ENCODE results near the gene ADARB2. TPM values are rescaled to one million over a fixed set of nuclear protein-coding genes. Genes with fewer than 3 reads are reported as not detected.

ADARB2 gene
- total RNA-seq, 4 donors from 2014 or later: 2.3 to 3.7 (median 2.6) TPM

DNA sequence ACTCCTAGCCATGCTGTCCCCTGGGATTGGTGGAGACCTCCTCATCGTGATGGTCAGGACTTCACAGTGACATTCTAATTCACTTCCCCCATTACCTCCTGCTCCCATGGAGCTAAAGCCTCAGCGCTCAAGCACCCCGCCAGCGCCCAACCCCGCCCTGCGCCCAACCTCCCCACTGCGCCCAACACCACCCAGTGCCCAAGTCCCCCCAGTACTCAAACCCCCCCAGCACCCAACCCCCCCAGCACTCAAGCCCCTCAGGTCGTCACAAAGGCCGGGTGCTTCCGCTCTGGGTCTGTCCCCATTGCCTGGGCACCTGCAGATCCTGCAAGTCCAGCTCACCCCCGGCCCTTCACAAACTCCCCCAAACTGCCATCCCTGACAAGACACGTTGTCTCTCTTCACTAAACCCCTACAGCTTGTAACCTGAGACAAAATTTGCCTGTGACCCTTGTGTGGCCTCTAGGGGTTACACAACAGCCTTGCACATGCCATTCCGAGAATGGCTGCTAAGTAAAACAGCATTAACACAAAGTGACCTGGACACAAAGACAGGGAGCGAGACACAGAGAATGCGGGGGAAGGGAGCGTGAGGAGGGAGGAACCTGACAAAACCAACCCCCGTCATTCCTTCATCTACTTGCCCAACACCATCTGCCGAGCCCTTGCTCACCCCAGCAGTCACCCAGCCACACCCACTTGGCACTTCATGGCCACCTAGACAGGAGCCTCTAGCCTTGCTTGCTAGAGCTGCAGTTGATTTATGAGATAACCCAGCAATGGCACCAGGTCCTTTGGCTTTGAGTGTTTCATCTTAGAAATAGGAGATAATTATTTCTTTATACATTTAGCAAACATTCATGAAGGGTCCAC, 107.8 kb downstream of the ADARB2 start:
- TF ChIP-seq POLR2A (IDR thresholded peaks at IDR 0.05; ENCODE audit: low read depth) (no peak), EP300 (IDR thresholded peaks at IDR 0.05) (no peak), POLR2AphosphoS5 (IDR thresholded peaks at IDR 0.05) (no peak)
- TF ChIP-seq, protein P1, sequence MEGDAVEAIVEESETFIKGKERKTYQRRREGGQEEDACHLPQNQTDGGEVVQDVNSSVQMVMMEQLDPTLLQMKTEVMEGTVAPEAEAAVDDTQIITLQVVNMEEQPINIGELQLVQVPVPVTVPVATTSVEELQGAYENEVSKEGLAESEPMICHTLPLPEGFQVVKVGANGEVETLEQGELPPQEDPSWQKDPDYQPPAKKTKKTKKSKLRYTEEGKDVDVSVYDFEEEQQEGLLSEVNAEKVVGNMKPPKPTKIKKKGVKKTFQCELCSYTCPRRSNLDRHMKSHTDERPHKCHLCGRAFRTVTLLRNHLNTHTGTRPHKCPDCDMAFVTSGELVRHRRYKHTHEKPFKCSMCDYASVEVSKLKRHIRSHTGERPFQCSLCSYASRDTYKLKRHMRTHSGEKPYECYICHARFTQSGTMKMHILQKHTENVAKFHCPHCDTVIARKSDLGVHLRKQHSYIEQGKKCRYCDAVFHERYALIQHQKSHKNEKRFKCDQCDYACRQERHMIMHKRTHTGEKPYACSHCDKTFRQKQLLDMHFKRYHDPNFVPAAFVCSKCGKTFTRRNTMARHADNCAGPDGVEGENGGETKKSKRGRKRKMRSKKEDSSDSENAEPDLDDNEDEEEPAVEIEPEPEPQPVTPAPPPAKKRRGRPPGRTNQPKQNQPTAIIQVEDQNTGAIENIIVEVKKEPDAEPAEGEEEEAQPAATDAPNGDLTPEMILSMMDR (IDR thresholded peaks at IDR 0.05): no peak
- intact Hi-C loops (cut with DNase I): no loop called here
- no peak overlapping the region for H3K4me3 ChIP-seq
- no peak overlapping the region for H3K27ac ChIP-seq (replicated peaks in 1 of 4)
- WGBS: 64% methylated on average over 16 of the region's 18 CpGs
- DNase-seq (ENCODE audit: extremely low spot score): no peak
- H3K4me1 ChIP-seq: no peaks in the 10 kb centered on the region
- H3K27me3 ChIP-seq: peaks cover 0 to 43% (median 0%) of the 10 kb centered on the region in 4 donors
- H3K36me3 ChIP-seq: no peaks in the 10 kb centered on the region
- H3K9me3 ChIP-seq: peaks cover 0 to 8% (median 6%) of the 10 kb centered on the region in 4 donors

DNA sequence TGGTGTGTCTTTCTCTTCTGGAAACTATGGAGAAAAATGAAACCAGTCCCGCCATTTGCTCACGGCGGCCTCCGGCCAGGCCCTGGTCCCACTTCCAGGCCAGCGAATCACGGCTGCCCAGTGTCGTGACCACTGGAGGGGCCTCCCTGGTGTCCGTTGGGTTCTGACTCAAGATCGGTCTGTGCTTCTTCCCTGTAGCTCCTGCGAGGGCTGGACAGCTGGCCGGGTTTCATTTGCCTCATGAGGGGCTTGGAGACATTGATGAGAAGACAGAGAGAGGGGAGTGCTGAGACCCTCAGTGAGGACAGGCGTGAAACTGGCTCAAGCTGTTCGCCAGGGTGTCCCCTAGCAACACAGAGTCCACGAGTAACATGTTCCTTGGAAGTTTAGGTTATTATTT, 108.6 kb downstream of the ADARB2 start:
- intact Hi-C loops (cut with DNase I): no loop called here
- Histone ChIP-seq H3K27me3 (peaks cover 0 to 35% (median 0%) of the 10 kb centered on the region in 4 donors), H3K36me3 (no peaks in the 10 kb centered on the region), H3K4me1 (no peaks in the 10 kb centered on the region), H3K9me3 (peaks cover 0 to 8% (median 6%) of the 10 kb centered on the region in 4 donors), H3K27ac (replicated peaks in 1 of 4) (no peak overlapping the region), H3K4me3 (no peak overlapping the region)
- DNase-seq (ENCODE audit: extremely low spot score): no peak
- 75% methylated on average over 9 of the region's 14 CpGs for WGBS
- TF ChIP-seq POLR2AphosphoS5 (IDR thresholded peaks at IDR 0.05) (no peak), EP300 (IDR thresholded peaks at IDR 0.05) (no peak), POLR2A (IDR thresholded peaks at IDR 0.05; ENCODE audit: low read depth) (no peak)
- TF ChIP-seq, protein P1 (IDR thresholded peaks at IDR 0.05): no peak

DNA sequence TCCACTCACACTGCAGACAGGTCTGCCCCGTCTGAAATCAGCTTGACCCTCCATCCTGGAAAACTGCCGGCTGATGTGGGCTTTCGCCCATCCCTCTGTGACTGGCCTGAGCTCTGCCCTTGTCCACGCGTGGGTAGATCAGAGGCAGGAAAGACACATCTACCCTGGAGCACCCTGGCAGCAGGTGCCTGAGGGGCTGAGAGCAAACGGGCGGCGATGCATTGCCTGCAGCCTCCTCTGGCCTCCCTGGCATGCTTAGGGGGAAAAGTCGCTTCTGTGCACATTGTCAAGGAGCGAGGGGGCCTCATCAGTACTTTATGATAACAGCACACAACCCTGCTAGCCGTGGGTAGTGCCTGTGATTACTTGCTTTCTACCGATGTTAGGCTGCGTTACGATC, 109.4 kb downstream of the ADARB2 start:
- Histone ChIP-seq H3K9me3 (peaks cover 0 to 8% (median 6%) of the 10 kb centered on the region in 4 donors), H3K27ac (replicated peaks in 1 of 4) (no peak overlapping the region), H3K27me3 (peaks cover 0 to 30% (median 0%) of the 10 kb centered on the region in 4 donors), H3K36me3 (no peaks in the 10 kb centered on the region), H3K4me3 (no peak overlapping the region), H3K4me1 (no peaks in the 10 kb centered on the region)
- TF ChIP-seq POLR2AphosphoS5 (IDR thresholded peaks at IDR 0.05): no peak
- no peak for TF ChIP-seq POLR2A (IDR thresholded peaks at IDR 0.05; ENCODE audit: low read depth)
- no peak for TF ChIP-seq EP300 (IDR thresholded peaks at IDR 0.05)
- TF ChIP-seq, protein P1 (IDR thresholded peaks at IDR 0.05): no peak
- no peak for DNase-seq (ENCODE audit: extremely low spot score)
- intact Hi-C loops (cut with DNase I): no loop called here
- WGBS: 84% methylated on average over 12 of the region's 14 CpGs

DNA sequence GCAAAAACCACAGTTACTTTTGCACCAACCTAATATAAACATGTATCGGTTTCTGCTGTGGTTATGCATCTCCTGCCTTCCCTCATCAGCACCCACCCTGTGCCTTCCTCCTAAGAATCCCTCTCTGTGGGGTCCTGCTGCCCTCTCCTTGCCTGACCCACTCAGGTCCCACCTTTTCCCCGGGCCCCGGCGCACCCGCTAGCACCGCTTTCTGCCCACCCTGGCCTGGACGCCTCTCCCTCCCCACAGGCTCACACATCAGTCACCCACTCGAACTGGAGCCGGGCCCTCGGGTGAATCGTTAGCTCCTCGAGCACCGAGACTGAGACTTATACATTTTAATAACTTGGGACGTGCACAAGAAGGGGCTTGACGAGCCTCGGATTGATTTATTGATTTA, 110.5 kb downstream of the ADARB2 start:
- H3K9me3 ChIP-seq: peaks cover 0 to 8% (median 6%) of the 10 kb centered on the region in 4 donors
- H3K36me3 ChIP-seq: no peaks in the 10 kb centered on the region
- H3K27ac ChIP-seq (replicated peaks in 1 of 4): no peak overlapping the region
- peaks cover 0 to 20% (median 0%) of the 10 kb centered on the region in 4 donors for H3K27me3 ChIP-seq
- no peak for DNase-seq (ENCODE audit: extremely low spot score)
- intact Hi-C loops (cut with DNase I): no loop called here
- TF ChIP-seq POLR2A (IDR thresholded peaks at IDR 0.05; ENCODE audit: low read depth) (no peak), EP300 (IDR thresholded peaks at IDR 0.05) (no peak), POLR2AphosphoS5 (IDR thresholded peaks at IDR 0.05) (no peak)
- TF ChIP-seq, protein P1 (IDR thresholded peaks at IDR 0.05): no peak
- H3K4me3 ChIP-seq: no peak overlapping the region
- H3K4me1 ChIP-seq: no peaks in the 10 kb centered on the region
- 86% methylated on average over 9 of the region's 16 CpGs for WGBS

Data from esophagus muscularis mucosa (tissue), 4 donors.